DND-41 (cell line): ENCODE data around the gene RAI2.

Experiments used
- ATAC-seq: fragments of 200-7000 bp; cut with Tn5 transposase; 3 replicates; pipeline ENCODE4 v1.9.1; 2021; ENCODE audit warnings: low read depth; ENCODE audit not compliant: insufficient read depth
- DNase-seq: peaks from one replicate; pipeline ENCODE4 v3.0.0-alpha.2; 2020
- H2AFZ ChIP-seq: 2 replicates; pipeline ENCODE4 v1.6.0; 2012; ENCODE audit warnings: low read depth, low read length
- H3K27ac ChIP-seq: 2 replicates; pipeline ENCODE4 v1.5.1; 2012; ENCODE audit warnings: low read length, inconsistent platforms
- H3K27me3 ChIP-seq: fragments of 200-600 bp; sonication (generic); 2 replicates; pipeline ENCODE4 v1.6.0; 2012; ENCODE audit warnings: low read length, mild to moderate bottlenecking, inconsistent platforms; ENCODE audit not compliant: insufficient read depth, poor library complexity
- H3K36me3 ChIP-seq: 2 replicates; pipeline ENCODE4 v1.5.1; 2012; ENCODE audit warnings: low read length, inconsistent platforms; ENCODE audit not compliant: insufficient read depth
- H3K4me1 ChIP-seq: 2 replicates; pipeline ENCODE4 v1.5.1; 2012; ENCODE audit warnings: mild to moderate bottlenecking, low read length; ENCODE audit not compliant: insufficient read depth
- H3K4me2 ChIP-seq: 2 replicates; pipeline ENCODE4 v1.6.0; 2012; ENCODE audit warnings: mild to moderate bottlenecking, moderate library complexity, low read length, inconsistent platforms; ENCODE audit not compliant: insufficient read depth
- H3K4me3 ChIP-seq, 2 experiments: fragments of 200-600 bp in 1 of 2; shearing (Covaris generic) in 1 of 2; 2 replicates each; pipeline ENCODE4 v1.5.1; 2012 to 2016; ENCODE audit warnings: inconsistent platforms in 2 of 2, low read length in 2 of 2, mild to moderate bottlenecking in 2 of 2, low read depth in 1 of 2, moderate library complexity in 1 of 2
- H3K79me2 ChIP-seq: 2 replicates; pipeline ENCODE4 v1.6.0; 2012; ENCODE audit warnings: low read length, inconsistent platforms; ENCODE audit not compliant: insufficient read depth
- H3K9ac ChIP-seq: 2 replicates; pipeline ENCODE4 v1.6.0; 2012; ENCODE audit warnings: low read depth, mild to moderate bottlenecking, inconsistent platforms, low read length, moderate library complexity
- H3K9me3 ChIP-seq: 2 replicates; pipeline ENCODE4 v1.5.1; 2012; ENCODE audit warnings: low read length, moderate library complexity, mild to moderate bottlenecking, inconsistent platforms; ENCODE audit not compliant: insufficient read depth, severe bottlenecking
- H4K20me1 ChIP-seq: 2 replicates; pipeline ENCODE4 v1.6.0; 2012; ENCODE audit warnings: low read length; ENCODE audit not compliant: insufficient read depth
- EZH2 ChIP-seq: IDR thresholded peaks from 3 replicates; pipeline ENCODE4 v1.6.1; 2012; ENCODE audit warnings: borderline replicate concordance, low read depth, mild to moderate bottlenecking, moderate library complexity, low read length, inconsistent platforms; ENCODE audit not compliant: severe bottlenecking
- TF ChIP-seq, protein P1 (sequence below): IDR thresholded peaks from 2 replicates; pipeline ENCODE4 v1.5.1; 2012; ENCODE audit warnings: borderline replicate concordance, low read length, moderate library complexity, mild to moderate bottlenecking; ENCODE audit not compliant: poor library complexity, severe bottlenecking; ENCODE audit errors: extremely low read depth

The RAI2 gene

DNA sequence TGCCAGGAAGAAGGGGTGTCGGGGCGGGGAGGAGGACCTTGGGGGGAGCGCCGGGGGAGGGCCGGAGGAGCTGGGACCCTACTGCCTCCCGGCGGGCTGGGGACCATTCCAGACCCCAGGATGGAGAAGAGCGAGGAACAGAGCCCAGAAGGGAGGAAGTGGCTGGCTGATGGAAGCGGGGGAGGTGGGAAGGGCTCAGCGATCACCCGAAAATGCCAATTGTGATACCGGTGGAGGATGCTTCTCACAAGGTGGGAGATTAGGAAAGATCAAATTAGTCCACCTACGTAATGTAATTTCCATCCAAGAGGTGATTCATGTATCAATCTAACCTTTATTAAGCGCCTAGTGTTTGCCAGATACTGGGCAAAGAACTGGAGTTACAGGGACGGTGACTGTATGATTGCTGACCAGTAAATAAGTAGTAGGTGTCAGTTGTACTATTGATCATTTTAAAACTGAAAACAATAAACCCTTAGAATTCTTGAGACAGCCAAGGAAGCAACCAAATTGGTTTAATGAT lies 452 bp upstream of the RAI2 start:
- no peaks in the 10 kb centered on the region for H3K27me3 ChIP-seq
- ATAC-seq (no peak), DNase-seq (no peak)
- no peaks in the 10 kb centered on the region for H4K20me1 ChIP-seq
- H3K79me2 ChIP-seq: no peaks in the 10 kb centered on the region
- no peaks in the 10 kb centered on the region for H3K9me3 ChIP-seq
- H3K4me1 ChIP-seq: no peaks in the 10 kb centered on the region
- no peak overlapping the region for H3K27ac ChIP-seq
- no peak overlapping the region for H2AFZ ChIP-seq
- no peak overlapping the region for H3K9ac ChIP-seq
- TF ChIP-seq, protein P1, sequence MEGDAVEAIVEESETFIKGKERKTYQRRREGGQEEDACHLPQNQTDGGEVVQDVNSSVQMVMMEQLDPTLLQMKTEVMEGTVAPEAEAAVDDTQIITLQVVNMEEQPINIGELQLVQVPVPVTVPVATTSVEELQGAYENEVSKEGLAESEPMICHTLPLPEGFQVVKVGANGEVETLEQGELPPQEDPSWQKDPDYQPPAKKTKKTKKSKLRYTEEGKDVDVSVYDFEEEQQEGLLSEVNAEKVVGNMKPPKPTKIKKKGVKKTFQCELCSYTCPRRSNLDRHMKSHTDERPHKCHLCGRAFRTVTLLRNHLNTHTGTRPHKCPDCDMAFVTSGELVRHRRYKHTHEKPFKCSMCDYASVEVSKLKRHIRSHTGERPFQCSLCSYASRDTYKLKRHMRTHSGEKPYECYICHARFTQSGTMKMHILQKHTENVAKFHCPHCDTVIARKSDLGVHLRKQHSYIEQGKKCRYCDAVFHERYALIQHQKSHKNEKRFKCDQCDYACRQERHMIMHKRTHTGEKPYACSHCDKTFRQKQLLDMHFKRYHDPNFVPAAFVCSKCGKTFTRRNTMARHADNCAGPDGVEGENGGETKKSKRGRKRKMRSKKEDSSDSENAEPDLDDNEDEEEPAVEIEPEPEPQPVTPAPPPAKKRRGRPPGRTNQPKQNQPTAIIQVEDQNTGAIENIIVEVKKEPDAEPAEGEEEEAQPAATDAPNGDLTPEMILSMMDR: no peak
- no peak for TF ChIP-seq EZH2
- H3K4me2 ChIP-seq: no peak overlapping the region
- H3K36me3 ChIP-seq: no peaks in the 10 kb centered on the region
- no peak overlapping the region for H3K4me3 ChIP-seq

DNA sequence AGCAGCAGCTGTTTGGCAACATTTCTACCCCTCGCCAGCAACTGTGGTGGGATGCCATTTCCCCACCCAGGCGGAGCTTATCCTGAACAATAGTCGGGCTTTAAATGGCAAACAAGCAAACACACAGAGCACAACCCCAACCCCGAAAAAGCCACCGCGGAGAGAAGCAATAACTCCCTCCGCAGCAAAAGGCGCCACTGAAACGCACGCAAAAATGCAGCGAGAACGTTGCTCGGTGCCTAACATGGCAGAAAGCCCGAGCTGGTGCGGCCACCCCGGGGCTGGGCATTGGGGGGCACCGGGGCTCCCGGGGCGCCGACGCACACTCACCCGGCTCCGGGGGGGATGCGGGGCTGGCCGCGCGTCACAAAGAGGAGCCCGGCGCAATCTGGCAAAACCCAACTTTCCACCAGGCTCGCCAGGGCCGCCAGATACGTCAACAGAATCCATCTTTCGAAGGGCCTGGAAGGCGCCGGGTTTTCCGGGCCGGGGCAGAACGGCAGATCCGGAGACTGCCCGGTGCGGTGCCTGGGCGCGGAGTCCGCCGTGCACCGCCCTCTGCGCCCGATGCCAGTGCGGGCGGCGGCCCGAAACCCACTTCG lies 818 bp downstream of the RAI2 start:
- no peaks in the 10 kb centered on the region for H3K4me1 ChIP-seq
- H3K27ac ChIP-seq: no peak overlapping the region
- no peaks in the 10 kb centered on the region for H3K79me2 ChIP-seq
- H3K9me3 ChIP-seq: no peaks in the 10 kb centered on the region
- TF ChIP-seq EZH2: no peak
- TF ChIP-seq, protein P1: no peak
- ATAC-seq: no peak
- no peak overlapping the region for H3K4me3 ChIP-seq
- no peaks in the 10 kb centered on the region for H3K27me3 ChIP-seq
- no peak overlapping the region for H3K9ac ChIP-seq
- H3K4me2 ChIP-seq: no peak overlapping the region
- no peaks in the 10 kb centered on the region for H3K36me3 ChIP-seq
- no peaks in the 10 kb centered on the region for H4K20me1 ChIP-seq
- no peak for DNase-seq
- H2AFZ ChIP-seq: no peak overlapping the region

DNA sequence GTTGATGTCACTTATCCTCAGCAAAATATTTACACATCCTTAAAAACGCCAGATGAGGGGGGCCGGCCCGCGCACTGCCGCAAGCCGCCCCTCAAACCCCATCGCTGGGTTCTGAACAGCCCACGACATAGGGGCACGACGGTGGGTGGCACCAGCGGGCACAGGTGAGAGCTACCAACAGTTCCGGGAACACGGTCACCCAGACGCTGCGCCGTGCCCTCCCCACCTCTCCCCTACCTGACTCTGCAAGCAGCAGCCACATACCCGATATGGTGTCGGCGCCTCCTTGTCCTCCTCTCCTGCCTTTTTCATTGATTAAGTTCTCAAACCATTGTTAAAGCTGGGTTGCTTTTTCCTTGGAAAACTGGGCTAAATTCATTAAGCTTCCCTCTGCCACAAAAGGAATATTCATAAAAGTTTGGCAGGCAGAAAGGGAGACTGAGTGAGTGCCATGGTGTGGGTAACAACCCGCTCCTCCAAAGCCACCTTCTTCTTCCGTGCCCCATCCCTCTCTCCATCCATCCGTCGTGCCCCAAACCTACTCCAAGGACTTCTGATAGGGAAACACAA lies 1.4 kb downstream of the RAI2 start:
- H3K4me3 ChIP-seq: no peak overlapping the region
- no peak overlapping the region for H3K9ac ChIP-seq
- no peaks in the 10 kb centered on the region for H3K27me3 ChIP-seq

More for the DNA sequence above, 1.4 kb downstream of the RAI2 start:
- no peak overlapping the region for H3K27ac ChIP-seq
- H3K79me2 ChIP-seq: no peaks in the 10 kb centered on the region
- no peak overlapping the region for H2AFZ ChIP-seq
- H3K9me3 ChIP-seq: no peaks in the 10 kb centered on the region
- TF ChIP-seq, protein P1: no peak
- TF ChIP-seq EZH2: no peak
- no peaks in the 10 kb centered on the region for H3K36me3 ChIP-seq
- no peaks in the 10 kb centered on the region for H3K4me1 ChIP-seq
- H4K20me1 ChIP-seq: no peaks in the 10 kb centered on the region
- no peak for DNase-seq
- ATAC-seq: no peak
- H3K4me2 ChIP-seq: no peak overlapping the region
